IPS-18a (cell line): ENCODE results near the gene RHOB.

Source experiments
- H3K27ac ChIP-seq: one replicate; pipeline ENCODE4 v1.5.1; 2013; ENCODE audit warnings: low read length
- H3K27me3 ChIP-seq: one replicate; pipeline ENCODE4 v1.6.1; 2013; ENCODE audit warnings: mild to moderate bottlenecking, low read length; ENCODE audit not compliant: control insufficient read depth, insufficient read depth
- H3K36me3 ChIP-seq: one replicate; pipeline ENCODE4 v1.6.1; 2013; ENCODE audit warnings: low read depth, low read length; ENCODE audit not compliant: control insufficient read depth
- H3K4me1 ChIP-seq: one replicate; pipeline ENCODE4 v1.6.1; 2013; ENCODE audit warnings: low read depth, low read length; ENCODE audit not compliant: control insufficient read depth
- H3K4me3 ChIP-seq: one replicate; pipeline ENCODE4 v1.5.1; 2013; ENCODE audit warnings: low read length
- H3K9ac ChIP-seq: one replicate; pipeline ENCODE4 v1.6.1; 2013; ENCODE audit warnings: mild to moderate bottlenecking, low read length, moderate library complexity
- H3K9me3 ChIP-seq: one replicate; pipeline ENCODE4 v1.6.1; 2013; ENCODE audit warnings: low read depth, low read length; ENCODE audit not compliant: control insufficient read depth

RHOB gene

DNA sequence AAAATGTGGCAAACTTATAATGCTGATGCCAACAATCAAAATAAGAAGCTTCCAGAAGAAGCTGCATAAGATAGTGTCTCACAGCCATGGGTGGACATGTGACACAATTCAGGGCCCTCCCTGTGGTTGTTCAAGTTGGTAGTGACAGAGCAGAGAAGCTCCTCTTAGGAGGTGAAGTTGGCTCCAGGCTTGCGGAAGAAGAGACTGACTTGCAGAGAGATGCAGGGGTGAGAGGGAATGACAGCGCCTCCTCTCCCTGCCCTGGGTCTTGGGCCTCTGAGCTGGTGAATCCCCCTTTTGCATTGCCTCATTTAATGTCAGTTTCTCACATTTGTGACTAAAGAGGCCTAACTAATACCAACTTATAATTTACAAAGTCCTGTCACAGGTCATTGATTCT is 23.0 kb upstream of the RHOB start:
- H3K27ac ChIP-seq = no peak overlapping the region
- no peak overlapping the region for H3K4me3 ChIP-seq
- no peaks in the 10 kb centered on the region for H3K27me3 ChIP-seq
- H3K9me3 ChIP-seq = no peaks in the 10 kb centered on the region
- H3K4me1 ChIP-seq = peaks cover 4% of the 10 kb centered on the region
- no peak overlapping the region for H3K9ac ChIP-seq
- no peaks in the 10 kb centered on the region for H3K36me3 ChIP-seq

DNA sequence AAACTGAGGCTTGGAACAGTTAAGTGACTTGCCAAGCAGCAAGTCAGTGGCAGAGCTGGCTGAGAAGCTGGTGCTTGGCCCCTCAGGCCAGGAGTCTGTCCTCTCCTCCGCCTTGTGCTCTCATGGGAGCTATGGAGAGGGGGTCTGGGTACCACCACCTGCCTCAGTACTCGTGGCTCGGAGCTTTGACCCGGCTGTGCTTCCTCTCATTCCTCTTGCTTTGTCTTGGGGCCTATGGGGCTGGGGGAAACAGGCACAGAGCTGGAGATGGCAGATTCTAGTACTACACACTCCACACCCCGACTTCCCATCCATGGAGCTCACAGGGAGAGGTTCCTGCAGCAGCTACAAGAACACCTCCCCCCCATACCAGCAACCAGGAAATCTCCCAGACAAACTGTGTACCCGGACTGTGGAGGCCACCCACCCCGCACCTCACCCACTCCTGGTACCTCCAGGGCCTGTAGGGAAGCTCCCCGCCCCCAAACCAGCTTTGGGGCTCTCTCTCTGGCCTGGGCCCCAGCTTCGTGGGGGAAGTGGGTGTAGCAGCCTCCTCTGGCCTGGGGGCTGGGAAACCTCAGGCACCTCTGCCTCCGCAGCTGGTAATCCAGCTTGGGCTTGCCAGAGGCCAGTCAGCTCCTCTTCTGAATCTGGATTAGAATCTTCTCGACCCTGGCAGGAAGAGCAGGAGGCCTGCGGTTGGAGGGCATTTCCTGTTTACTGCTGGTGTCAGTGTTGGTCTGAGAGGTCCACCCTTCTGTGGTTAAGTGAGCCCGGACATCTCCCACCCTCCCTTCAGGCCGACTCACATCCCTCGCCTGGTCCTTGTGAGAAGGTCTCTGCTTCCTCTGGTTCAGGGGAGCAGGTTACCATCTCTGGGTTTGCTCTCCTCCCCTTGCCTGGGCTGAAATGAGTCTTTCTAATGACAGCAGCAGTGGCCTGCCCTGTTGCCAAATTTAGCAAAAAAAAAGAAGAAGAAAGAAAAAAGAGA is 22.3 kb upstream of the RHOB start:
- H3K27ac ChIP-seq = no peak overlapping the region
- no peaks in the 10 kb centered on the region for H3K4me1 ChIP-seq
- no peak overlapping the region for H3K4me3 ChIP-seq
- no peak overlapping the region for H3K9ac ChIP-seq
- H3K36me3 ChIP-seq = no peaks in the 10 kb centered on the region
- no peaks in the 10 kb centered on the region for H3K27me3 ChIP-seq
- no peaks in the 10 kb centered on the region for H3K9me3 ChIP-seq

DNA sequence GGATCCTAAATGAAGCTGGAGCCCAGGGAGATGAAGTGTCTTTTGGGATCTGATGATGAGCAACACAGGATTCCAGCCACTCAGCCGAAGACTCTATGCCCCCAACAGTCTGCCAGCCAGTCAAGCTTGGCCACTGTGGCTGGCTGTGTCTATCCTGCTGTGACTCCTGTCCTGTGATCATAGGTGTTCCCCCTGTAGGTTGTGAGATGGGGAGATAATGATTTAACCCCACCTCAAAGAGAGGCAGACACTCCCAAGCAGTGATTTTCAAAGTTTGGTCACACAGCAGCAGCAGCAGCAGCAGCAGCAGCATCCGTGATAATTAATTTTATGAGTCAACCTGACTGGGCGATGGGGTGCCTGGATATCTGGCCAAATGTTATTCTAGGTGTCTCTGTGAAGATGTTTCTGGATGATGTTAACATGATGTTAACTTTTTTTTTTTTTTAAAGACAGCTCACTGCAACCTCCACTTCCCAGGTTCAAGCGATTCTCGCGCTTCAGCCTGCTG is 21.4 kb upstream of the RHOB start:
- Histone ChIP-seq H3K9ac (no peak overlapping the region), H3K27ac (no peak overlapping the region), H3K9me3 (no peaks in the 10 kb centered on the region), H3K4me3 (no peak overlapping the region), H3K27me3 (no peaks in the 10 kb centered on the region), H3K36me3 (no peaks in the 10 kb centered on the region), H3K4me1 (no peaks in the 10 kb centered on the region)

DNA sequence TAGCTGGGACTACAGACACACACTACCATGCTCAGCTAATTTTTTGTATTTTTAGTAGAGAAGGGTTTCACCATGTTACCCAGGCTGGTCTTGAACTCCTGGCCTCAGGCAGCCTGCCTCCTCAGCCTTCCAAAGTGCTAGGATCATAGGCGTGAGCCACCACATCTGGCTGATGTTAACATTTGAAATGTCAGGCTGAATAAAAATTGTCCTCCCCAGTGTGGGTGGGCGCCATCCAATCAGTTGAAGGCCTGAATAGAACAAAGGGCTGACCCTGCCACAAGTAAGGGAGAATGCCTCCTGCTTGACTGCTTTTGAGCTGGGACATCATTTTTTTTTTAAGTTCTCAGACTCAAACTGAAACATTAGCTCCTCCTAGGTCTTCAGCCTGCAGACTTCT is 21.0 kb upstream of the RHOB start:
- H3K9me3 ChIP-seq = no peaks in the 10 kb centered on the region
- no peaks in the 10 kb centered on the region for H3K4me1 ChIP-seq
- no peak overlapping the region for H3K9ac ChIP-seq
- no peaks in the 10 kb centered on the region for H3K27me3 ChIP-seq
- no peak overlapping the region for H3K27ac ChIP-seq
- no peak overlapping the region for H3K4me3 ChIP-seq
- no peaks in the 10 kb centered on the region for H3K36me3 ChIP-seq

DNA sequence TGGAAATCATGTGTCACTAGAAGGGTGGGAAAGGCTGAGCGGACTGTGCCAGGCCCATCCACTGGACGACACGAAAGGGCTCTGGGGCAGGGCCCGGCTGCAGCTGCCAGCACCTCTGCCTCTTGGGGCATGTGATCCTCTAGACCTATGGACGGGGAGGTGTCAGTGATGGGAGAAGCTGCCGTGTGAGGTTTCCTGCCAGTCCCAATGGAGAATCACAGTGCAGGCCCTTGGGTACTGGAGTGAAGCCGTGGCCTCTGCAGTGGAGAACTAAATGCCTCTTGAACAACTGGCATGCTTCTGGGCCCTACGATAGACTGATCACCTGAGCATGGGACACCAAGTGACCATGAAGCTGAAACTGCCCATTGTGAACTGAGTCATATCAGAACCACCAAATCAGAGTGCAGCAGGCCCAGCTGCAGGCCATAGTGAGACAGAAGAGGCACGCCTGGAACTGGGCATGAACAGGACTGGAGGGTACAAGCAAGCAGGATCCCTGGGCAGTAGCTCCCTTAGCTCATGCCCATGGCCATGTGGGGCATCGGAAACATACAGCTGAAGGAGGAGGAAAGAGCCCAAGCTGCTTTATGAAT is 18.8 kb upstream of the RHOB start:
- H3K27me3 ChIP-seq = no peaks in the 10 kb centered on the region
- no peaks in the 10 kb centered on the region for H3K4me1 ChIP-seq
- no peaks in the 10 kb centered on the region for H3K36me3 ChIP-seq
- no peaks in the 10 kb centered on the region for H3K9me3 ChIP-seq
- H3K9ac ChIP-seq = no peak overlapping the region
- H3K27ac ChIP-seq = no peak overlapping the region
- H3K4me3 ChIP-seq = no peak overlapping the region

DNA sequence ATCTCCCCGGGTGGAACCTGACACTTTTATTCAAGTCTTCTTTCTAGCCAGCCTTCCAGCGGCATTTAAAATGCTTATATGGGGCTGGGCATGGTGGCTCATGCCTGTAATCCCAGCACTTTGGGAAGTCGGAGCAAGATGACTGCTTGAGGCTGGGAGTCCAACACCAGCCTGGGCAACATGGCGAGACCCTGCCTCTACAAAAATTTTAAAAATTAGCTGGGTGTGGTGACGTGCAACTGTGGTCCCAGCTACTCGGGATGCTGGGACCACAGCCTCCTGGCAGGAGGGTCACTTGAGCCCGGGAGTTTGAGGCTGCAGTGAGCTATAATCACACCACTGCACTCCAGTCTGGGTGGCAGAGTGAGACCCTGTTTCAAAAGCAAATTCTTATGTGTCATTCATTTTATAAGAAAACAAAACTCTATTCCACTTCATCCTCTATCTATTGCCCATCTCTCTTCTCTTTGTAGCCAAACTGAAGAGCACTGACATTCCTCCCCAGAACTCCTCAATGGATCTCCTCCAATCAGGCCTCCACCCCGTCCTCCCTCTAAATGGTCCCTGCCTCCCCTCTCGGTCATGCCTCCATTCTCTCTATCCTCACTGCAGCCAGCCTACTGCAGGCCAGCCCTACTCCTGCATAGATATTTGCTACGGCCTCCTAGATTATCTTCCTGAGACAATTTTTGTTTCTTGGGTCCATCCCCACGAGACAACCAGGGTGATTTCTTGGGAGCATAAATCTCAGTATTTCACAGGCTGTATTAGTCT is 18.0 kb upstream of the RHOB start:
- Histone ChIP-seq H3K27me3 (no peaks in the 10 kb centered on the region), H3K36me3 (no peaks in the 10 kb centered on the region), H3K4me1 (no peaks in the 10 kb centered on the region), H3K9me3 (no peaks in the 10 kb centered on the region), H3K27ac (no peak overlapping the region), H3K9ac (no peak overlapping the region), H3K4me3 (no peak overlapping the region)

DNA sequence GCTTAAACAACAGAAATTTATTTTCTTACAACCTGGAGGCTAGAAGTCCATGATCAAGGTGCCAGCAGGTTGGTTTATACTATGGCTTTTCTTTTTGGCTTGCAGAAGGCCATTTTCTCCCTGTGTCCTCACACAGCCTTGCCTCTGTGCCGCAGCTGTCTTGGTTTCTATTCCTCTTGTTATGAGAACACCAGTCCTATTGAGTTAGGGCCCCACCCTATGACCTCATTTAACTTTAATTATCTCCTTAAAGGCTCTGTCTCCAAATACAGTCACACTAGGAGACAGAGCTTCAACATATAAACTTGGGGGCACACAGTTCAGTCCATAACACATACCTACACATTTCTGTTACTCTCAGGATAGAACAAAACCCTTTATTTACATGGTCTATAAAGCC is 17.3 kb upstream of the RHOB start:
- Histone ChIP-seq H3K9me3 (no peaks in the 10 kb centered on the region), H3K9ac (no peak overlapping the region), H3K27ac (no peak overlapping the region), H3K36me3 (no peaks in the 10 kb centered on the region), H3K27me3 (no peaks in the 10 kb centered on the region), H3K4me1 (no peaks in the 10 kb centered on the region), H3K4me3 (no peak overlapping the region)

DNA sequence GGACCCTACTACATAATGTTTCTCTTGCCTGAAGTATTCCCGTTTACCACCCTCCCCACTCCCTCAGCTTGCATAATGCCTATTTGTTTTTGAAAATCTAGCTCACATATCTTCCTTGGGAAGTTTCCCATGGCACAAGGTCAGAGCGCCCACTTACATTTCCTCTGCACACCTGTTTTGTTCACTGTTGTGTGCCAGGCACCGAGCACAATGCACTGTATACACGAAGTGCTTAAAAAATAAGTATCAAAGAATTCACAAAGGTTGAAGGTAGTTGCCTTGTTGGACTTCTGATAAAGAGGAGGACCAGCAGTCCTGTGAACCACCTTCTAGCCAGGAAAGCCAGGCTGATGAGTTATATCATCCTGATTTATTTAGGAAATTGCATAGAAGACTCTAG is 16.8 kb upstream of the RHOB start:
- Histone ChIP-seq H3K27ac (no peak overlapping the region), H3K36me3 (no peaks in the 10 kb centered on the region), H3K9ac (no peak overlapping the region), H3K4me1 (no peaks in the 10 kb centered on the region), H3K27me3 (no peaks in the 10 kb centered on the region), H3K9me3 (no peaks in the 10 kb centered on the region), H3K4me3 (no peak overlapping the region)

DNA sequence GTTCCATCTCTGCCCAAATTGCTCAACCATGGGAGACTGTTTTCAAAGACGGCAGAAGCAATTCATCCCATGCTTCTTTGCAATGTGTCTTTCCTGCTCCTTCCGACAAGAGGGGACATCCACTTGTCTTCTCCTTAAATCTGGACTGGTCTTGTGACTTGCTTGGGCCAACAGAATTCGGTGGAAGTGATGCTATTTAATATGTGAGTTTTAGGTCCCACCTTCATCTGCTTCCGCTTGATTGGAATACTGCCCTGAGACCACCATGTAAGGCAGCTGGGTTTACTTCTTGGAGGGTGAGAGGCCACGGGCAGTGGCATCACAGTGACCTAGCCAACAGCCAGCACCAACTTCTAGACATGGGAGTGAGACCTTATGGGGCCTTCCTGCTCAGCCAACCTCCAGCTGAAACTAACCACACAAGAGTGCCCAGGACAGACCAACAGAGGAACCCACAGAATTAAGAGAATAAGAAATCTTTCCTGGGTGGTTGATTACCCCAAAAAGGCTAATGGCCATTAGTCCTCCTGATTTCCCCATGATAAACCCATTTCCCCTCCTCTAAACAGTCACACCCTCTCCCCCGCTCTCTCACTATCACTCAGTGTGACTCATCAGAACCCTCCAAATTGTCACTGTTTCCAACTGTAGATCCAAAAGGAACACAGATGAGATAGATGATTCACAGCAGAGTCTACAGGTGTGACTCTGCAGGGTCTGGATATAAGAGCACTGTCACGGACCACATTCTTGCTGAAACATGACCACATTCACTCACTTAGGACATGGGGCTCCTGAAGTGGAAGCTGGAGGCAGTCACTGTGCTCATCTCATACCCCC is 16.2 kb upstream of the RHOB start:
- Histone ChIP-seq H3K4me3 (no peak overlapping the region), H3K4me1 (no peaks in the 10 kb centered on the region), H3K9me3 (no peaks in the 10 kb centered on the region), H3K27me3 (no peaks in the 10 kb centered on the region), H3K36me3 (no peaks in the 10 kb centered on the region), H3K9ac (no peak overlapping the region), H3K27ac (no peak overlapping the region)

DNA sequence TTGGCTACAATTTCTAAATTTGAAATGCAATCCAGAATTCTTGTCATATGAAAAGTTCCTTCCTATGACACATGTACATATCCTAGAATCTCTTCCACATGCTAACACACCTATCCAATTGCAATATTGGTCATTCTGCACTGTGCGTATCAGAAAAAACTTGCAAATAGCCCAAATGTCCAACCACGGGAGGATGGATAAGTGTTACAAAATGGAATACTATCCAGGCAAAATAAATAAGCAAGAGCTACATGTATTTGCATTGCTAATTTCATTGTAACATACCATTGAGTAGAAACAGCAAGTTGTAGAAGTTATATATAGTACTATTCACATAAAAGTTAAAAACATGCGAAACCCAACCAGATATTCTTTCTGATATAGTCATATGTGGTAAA is 15.6 kb upstream of the RHOB start:
- H3K9ac ChIP-seq = no peak overlapping the region
- no peaks in the 10 kb centered on the region for H3K27me3 ChIP-seq
- no peak overlapping the region for H3K27ac ChIP-seq
- no peaks in the 10 kb centered on the region for H3K9me3 ChIP-seq
- no peaks in the 10 kb centered on the region for H3K4me1 ChIP-seq
- no peaks in the 10 kb centered on the region for H3K36me3 ChIP-seq
- H3K4me3 ChIP-seq = no peak overlapping the region

DNA sequence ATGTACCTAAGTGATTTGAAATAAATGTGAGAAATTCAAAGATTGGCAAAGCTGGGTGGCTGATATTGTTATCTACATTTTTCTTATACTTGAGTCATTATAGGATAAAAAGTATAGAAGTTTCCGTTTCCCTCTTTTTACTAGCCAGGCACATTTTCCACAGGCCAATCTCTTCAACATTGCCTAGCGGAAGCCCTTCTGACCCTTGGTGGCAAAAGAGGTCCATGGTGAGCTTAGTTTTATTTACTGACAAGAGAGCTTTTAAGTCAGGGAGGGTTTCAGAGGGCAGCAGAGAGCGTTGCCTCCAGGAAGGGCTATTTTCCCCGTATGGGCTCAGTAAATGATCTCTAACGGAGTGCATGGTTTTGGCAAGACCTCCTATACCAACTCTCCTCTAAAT is 15.1 kb upstream of the RHOB start:
- no peaks in the 10 kb centered on the region for H3K9me3 ChIP-seq
- no peak overlapping the region for H3K9ac ChIP-seq
- no peaks in the 10 kb centered on the region for H3K27me3 ChIP-seq
- no peak overlapping the region for H3K27ac ChIP-seq
- H3K36me3 ChIP-seq = no peaks in the 10 kb centered on the region
- no peaks in the 10 kb centered on the region for H3K4me1 ChIP-seq
- no peak overlapping the region for H3K4me3 ChIP-seq
